KMS-11 (cell line): Measurements from ENCODE around the gene CCDC18.

ENCODE experiments used
- H2AFZ ChIP-seq: fragments of 200-600 bp; sonication (generic); 2 replicates; pipeline ENCODE4 v1.6.1; 2016; ENCODE audit warnings: antibody characterized with exemption, mixed run types, low read depth
- H3K27ac ChIP-seq: fragments of 200-600 bp; sonication (generic); 2 replicates; pipeline ENCODE4 v1.6.1; 2016; ENCODE audit warnings: mild to moderate bottlenecking, mixed run types
- H3K27me3 ChIP-seq: fragments of 200-600 bp; sonication (generic); 2 replicates; pipeline ENCODE4 v1.6.1; 2017; ENCODE audit warnings: mild to moderate bottlenecking, low read depth, mixed run types, moderate library complexity; ENCODE audit not compliant: insufficient read depth
- H3K36me3 ChIP-seq: fragments of 200-600 bp; sonication (generic); 2 replicates; pipeline ENCODE4 v1.6.1; 2017; ENCODE audit warnings: mild to moderate bottlenecking, mixed run types; ENCODE audit not compliant: insufficient read depth
- H3K4me1 ChIP-seq: fragments of 200-600 bp; sonication (generic); 2 replicates; pipeline ENCODE4 v1.6.1; 2016; ENCODE audit warnings: mild to moderate bottlenecking, low read depth, mixed run types; ENCODE audit not compliant: poor library complexity, severe bottlenecking
- H3K4me2 ChIP-seq: fragments of 200-600 bp; sonication (generic); 2 replicates; pipeline ENCODE4 v1.7.0; 2016; ENCODE audit warnings: mild to moderate bottlenecking, mixed run types
- H3K4me3 ChIP-seq: fragments of 200-600 bp; sonication (generic); IDR thresholded peaks from 2 replicates; pipeline ENCODE4 v1.6.1; 2017; ENCODE audit warnings: low read depth, low read length, mixed read lengths; ENCODE audit not compliant: insufficient read depth
- H3K79me2 ChIP-seq: fragments of 200-600 bp; sonication (generic); 2 replicates; pipeline ENCODE4 v1.6.1; 2016; ENCODE audit warnings: low read depth, mixed run types; ENCODE audit not compliant: insufficient read depth
- H3K9ac ChIP-seq: fragments of 200-600 bp; sonication (generic); 2 replicates; pipeline ENCODE4 v1.6.1; 2016; ENCODE audit warnings: mild to moderate bottlenecking, mixed run types
- H4K20me1 ChIP-seq: fragments of 200-600 bp; sonication (generic); 2 replicates; pipeline ENCODE4 v1.6.1; 2016; ENCODE audit warnings: mild to moderate bottlenecking, mixed run types; ENCODE audit not compliant: insufficient read depth
- TF ChIP-seq, protein P1 (sequence below): fragments of 200-600 bp; sonication (generic); conservative IDR thresholded peaks from 2 replicates; pipeline ENCODE4 v1.6.1; 2017; ENCODE audit warnings: low read depth, mild to moderate bottlenecking, antibody characterized with exemption, low read length, moderate library complexity, mixed read lengths

The CCDC18 gene

DNA sequence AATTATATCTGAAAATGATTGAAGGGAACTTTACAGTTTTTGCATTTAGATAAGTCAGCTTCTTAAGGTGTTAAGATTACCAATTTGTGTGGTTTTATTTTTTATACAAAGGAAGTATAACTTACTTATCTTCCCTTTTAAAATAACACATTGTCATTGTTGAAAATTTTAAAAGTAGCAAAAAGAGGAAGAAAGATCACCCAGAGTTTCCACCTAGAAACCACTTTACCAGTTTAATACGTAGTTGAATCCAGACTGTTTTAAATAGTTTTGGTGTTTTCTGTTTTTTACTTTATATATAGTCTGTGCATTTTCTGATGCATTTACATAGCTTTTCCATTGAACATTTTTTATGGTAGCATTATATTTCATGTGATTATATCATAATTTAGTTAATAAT lies 6.1 kb downstream of the CCDC18 start:
- Histone ChIP-seq H3K4me3 (no peak overlapping the region), H3K9ac (no peak overlapping the region), H2AFZ (no peak overlapping the region), H3K27ac (no peak overlapping the region), H3K36me3 (no peaks in the 10 kb centered on the region), H3K4me1 (peaks cover 19% of the 10 kb centered on the region), H4K20me1 (no peaks in the 10 kb centered on the region; the same call in 1 of the 2 replicates), H3K4me2 (no peak overlapping the region), H3K27me3 (no peaks in the 10 kb centered on the region), H3K79me2 (peaks cover 17% of the 10 kb centered on the region; the same call in 1 of the 2 replicates)
- TF ChIP-seq, protein P1, sequence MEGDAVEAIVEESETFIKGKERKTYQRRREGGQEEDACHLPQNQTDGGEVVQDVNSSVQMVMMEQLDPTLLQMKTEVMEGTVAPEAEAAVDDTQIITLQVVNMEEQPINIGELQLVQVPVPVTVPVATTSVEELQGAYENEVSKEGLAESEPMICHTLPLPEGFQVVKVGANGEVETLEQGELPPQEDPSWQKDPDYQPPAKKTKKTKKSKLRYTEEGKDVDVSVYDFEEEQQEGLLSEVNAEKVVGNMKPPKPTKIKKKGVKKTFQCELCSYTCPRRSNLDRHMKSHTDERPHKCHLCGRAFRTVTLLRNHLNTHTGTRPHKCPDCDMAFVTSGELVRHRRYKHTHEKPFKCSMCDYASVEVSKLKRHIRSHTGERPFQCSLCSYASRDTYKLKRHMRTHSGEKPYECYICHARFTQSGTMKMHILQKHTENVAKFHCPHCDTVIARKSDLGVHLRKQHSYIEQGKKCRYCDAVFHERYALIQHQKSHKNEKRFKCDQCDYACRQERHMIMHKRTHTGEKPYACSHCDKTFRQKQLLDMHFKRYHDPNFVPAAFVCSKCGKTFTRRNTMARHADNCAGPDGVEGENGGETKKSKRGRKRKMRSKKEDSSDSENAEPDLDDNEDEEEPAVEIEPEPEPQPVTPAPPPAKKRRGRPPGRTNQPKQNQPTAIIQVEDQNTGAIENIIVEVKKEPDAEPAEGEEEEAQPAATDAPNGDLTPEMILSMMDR = no peak

DNA sequence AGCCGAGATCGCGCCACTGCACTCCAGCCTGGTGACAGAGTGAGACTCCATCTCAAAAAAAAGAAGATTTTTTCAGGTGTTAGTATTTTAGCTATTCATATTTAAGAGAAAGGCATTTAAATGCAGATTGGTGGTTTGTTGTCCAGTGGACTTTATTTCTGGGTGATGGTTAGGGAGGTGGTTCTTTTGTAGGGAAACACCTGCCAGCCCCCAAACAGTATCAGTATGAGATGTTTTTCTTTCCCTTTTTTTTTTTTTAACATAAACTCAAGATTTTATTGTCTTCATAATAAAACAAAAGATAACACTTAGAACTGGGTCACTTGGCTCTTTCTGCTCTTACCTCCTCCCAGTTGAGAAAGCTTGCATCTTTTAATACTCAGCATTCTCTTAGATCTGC lies 9.9 kb downstream of the CCDC18 start:
- no peaks in the 10 kb centered on the region for H3K36me3 ChIP-seq

DNA sequence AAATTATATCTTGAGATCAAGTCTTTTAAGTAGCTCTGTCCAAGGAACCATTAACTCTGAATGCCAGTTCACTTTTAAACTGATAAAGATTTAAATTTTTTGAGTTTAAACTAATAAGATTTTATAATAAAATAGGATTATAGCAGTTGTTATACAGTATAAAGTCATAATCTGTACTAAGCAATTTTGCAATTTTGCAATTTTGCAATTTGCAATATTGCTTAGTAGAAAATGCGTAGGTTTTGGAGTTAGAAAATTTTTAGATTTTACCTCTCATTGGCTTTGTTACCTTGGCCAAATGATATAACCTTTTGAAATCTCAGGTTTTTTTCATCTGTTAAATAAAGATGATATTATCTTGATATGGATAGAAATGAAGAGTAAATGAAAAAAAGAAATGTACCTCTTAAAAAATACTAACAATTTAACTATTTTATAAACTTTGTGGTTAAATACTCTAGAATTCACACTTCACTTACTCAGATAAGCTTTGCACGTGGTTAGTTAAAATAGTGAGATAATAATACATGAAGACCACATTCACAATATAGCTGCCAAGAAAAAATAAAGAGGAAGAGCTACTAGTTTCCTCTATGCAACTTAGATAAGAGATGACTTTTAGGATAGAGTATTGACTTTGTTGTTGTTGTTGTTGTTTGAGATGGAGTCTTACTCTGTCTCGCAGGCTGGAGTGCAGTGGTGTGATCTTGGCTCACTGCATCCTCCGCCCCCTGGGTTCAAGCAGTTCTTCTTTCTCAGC lies 13.9 kb downstream of the CCDC18 start:
- Histone ChIP-seq H3K36me3 (no peaks in the 10 kb centered on the region), H3K27me3 (no peaks in the 10 kb centered on the region), H4K20me1 (no peaks in the 10 kb centered on the region), H3K9ac (no peak overlapping the region), H3K27ac (no peak overlapping the region), H3K4me2 (no peak overlapping the region), H2AFZ (no peak overlapping the region), H3K4me1 (no peaks in the 10 kb centered on the region), H3K4me3 (no peak overlapping the region), H3K79me2 (no peaks in the 10 kb centered on the region)
- TF ChIP-seq, protein P1 = no peak

More for the DNA sequence above, 9.9 kb downstream of the CCDC18 start:
- TF ChIP-seq, protein P1 = no peak
- Histone ChIP-seq H3K4me2 (no peak overlapping the region), H2AFZ (no peak overlapping the region), H4K20me1 (no peaks in the 10 kb centered on the region), H3K4me1 (no peaks in the 10 kb centered on the region), H3K4me3 (no peak overlapping the region), H3K27ac (no peak overlapping the region), H3K9ac (no peak overlapping the region), H3K27me3 (no peaks in the 10 kb centered on the region), H3K79me2 (no peaks in the 10 kb centered on the region)

DNA sequence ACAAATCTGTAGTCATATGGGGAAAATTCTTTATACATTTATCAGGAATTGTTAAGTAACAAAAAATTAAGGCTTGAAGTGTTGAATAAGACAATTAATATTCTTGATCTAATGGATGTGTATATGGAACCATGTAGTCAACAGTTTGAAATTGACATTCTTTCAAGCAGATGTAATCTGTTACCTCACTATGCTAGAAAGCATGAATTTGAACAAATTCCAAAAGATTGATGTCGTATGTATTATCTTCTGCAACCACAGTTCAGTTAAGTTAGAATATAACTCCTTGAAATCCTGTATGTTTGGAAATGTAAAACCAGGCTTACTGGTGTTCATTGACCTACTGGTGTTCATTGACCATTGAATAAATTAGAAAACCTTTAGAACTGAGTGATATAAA lies 16.1 kb downstream of the CCDC18 start:
- no peak overlapping the region for H3K27ac ChIP-seq
- no peaks in the 10 kb centered on the region for H3K79me2 ChIP-seq
- H3K4me2 ChIP-seq = no peak overlapping the region
- H3K4me3 ChIP-seq = no peak overlapping the region
- TF ChIP-seq, protein P1 = no peak
- H3K36me3 ChIP-seq = no peaks in the 10 kb centered on the region
- no peak overlapping the region for H3K9ac ChIP-seq
- H3K27me3 ChIP-seq = no peaks in the 10 kb centered on the region
- no peaks in the 10 kb centered on the region for H4K20me1 ChIP-seq
- H3K4me1 ChIP-seq = no peaks in the 10 kb centered on the region
- H2AFZ ChIP-seq = no peak overlapping the region
